ELF-1 (cell line): ENCODE data around the gene ANTXR1.

Experiments used
- DNase-seq: peaks from one replicate; pipeline ENCODE4 v3.0.0-alpha.2; 2016; ENCODE audit warnings: low read depth, low spot score

ANTXR1 gene

GRCh38 chr2:69272803-69273471, 260.0 kb downstream of the ANTXR1 start:
- DNase-seq = no peak

- DNase-seq = no peak
Measured at GRCh38 chr2:69275490-69275889, 262.5 kb downstream of the ANTXR1 start.

- DNase-seq = no peak
Measured at GRCh38 chr2:69278366-69278765, 265.4 kb downstream of the ANTXR1 start.

- DNase-seq = no peak
Measured at GRCh38 chr2:69279211-69279610, 266.2 kb downstream of the ANTXR1 start.

- no peak for DNase-seq
Measured at GRCh38 chr2:69279931-69280681, 267.1 kb downstream of the ANTXR1 start.

- DNase-seq = no peak
Measured at GRCh38 chr2:69280796-69281412, 267.9 kb downstream of the ANTXR1 start.

- DNase-seq = no peak
Measured at GRCh38 chr2:69285379-69285894, 272.5 kb downstream of the ANTXR1 start.

- no peak for DNase-seq
Measured at GRCh38 chr2:69287544-69287943, 274.6 kb downstream of the ANTXR1 start.

GRCh38 chr2:69288429-69288828, 275.4 kb downstream of the ANTXR1 start:
- DNase-seq = no peak

GRCh38 chr2:69291004-69291650, 278.1 kb downstream of the ANTXR1 start:
- DNase-seq = no peak

GRCh38 chr2:69291721-69292120, 278.7 kb downstream of the ANTXR1 start:
- no peak for DNase-seq

GRCh38 chr2:69292256-69292655, 279.3 kb downstream of the ANTXR1 start:
- DNase-seq = no peak

GRCh38 chr2:69296421-69296820, 283.4 kb downstream of the ANTXR1 start:
- no peak for DNase-seq

GRCh38 chr2:69297216-69297615, 284.2 kb downstream of the ANTXR1 start:
- DNase-seq = no peak

- no peak for DNase-seq
Measured at GRCh38 chr2:69298261-69298660, 285.3 kb downstream of the ANTXR1 start.

GRCh38 chr2:69298862-69299261, 285.9 kb downstream of the ANTXR1 start:
- DNase-seq = no peak
